GM18909 (cell line): Measurements from ENCODE around the gene PSENEN.

Experiments used
- ATAC-seq: cut with Tn5 transposase; IDR thresholded peaks from one replicate; pipeline ENCODE4 v1.9.1; 2021; ENCODE audit warnings: mild to moderate bottlenecking; ENCODE audit not compliant: unreplicated experiment, poor library complexity

Gene PSENEN, protein sequence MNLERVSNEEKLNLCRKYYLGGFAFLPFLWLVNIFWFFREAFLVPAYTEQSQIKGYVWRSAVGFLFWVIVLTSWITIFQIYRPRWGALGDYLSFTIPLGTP

DNA sequence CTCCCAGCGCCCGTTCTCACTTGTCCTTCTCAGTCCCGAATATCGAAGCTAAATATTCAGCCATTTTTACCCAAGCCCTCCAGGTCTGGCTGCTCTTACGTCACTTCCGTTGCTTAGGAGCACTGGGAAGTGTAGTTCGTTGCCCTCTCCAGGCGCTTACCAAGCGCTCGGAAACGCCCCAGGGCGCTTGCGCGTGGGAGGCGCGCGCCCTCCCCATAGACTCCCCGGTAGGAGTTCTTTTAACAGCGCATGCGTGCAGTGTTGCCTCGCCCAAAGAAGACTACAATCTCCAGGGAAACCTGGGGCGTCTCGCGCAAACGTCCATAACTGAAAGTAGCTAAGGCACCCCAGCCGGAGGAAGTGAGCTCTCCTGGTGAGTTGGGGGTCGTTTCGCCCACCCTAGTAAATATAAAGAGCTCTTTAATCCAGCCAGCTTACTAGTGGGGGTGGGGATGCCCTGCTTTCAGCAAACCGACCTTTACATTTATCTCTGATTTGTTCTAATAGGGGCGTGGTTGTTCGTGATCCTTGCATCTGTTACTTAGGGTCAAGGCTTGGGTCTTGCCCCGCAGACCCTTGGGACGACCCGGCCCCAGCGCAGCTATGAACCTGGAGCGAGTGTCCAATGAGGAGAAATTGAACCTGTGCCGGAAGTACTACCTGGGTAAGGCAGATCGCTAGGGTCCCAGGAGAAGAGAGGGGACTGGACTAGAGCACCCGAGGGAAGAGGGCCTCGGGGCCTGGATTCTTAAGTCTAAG, at the start of gene PSENEN, which contains the start of gene U2AF1L4:
TSS of gene PSENEN (plus strand) at position 324 of the 759 bp plus-strand sequence. CDS start at position 604, 280 bp downstream.
TSS of gene U2AF1L4 (minus strand) at position 91 of the 759 bp plus-strand sequence. CDS start at position 64, 27 bp downstream.
- no peak for ATAC-seq

DNA sequence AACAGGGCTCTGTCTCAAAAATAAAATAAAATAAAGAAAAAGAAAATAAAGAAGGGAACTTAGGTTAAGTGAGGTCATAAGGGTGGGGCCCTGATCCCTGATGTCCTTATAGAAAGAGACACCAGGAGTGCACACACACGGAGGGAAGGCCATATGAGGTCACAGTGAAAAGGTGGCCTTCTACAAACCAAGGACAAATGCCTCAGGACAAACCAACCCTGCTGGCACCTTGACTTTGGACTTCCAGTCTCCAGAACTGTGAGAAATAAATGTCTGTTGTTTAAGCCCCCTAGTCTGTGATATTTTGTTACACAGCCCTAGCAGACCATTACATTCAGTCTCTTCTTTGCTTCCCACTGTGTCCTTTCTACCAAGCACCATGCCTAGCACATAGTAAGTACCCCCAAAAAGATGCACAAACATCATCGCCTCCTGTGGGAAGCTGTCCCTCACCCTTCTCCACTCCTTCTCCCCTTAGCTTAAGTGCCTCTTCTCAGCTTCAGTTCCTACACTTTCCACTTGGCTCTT, 49.5 kb upstream of the PSENEN start:
- ATAC-seq: no peak

DNA sequence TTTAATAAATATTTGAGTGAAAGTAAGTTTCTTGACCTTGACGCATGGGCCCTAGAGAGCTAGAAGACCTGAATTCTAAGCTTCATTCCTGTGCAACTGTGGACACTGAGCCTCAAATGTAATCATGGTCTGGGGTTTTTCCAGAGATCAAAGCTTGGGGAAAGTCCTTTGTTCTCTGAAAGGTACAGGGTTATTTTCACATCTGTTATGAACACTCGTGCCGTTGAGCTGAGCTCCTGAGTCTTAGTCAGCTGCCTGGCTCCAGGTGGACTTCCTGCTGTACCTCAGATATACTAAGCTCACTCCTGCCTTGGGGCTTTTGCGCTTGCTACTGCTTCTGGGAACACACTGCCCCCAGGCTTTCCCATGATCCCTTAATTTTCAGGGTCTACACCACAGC, 48.6 kb upstream of the PSENEN start:
- ATAC-seq: no peak

DNA sequence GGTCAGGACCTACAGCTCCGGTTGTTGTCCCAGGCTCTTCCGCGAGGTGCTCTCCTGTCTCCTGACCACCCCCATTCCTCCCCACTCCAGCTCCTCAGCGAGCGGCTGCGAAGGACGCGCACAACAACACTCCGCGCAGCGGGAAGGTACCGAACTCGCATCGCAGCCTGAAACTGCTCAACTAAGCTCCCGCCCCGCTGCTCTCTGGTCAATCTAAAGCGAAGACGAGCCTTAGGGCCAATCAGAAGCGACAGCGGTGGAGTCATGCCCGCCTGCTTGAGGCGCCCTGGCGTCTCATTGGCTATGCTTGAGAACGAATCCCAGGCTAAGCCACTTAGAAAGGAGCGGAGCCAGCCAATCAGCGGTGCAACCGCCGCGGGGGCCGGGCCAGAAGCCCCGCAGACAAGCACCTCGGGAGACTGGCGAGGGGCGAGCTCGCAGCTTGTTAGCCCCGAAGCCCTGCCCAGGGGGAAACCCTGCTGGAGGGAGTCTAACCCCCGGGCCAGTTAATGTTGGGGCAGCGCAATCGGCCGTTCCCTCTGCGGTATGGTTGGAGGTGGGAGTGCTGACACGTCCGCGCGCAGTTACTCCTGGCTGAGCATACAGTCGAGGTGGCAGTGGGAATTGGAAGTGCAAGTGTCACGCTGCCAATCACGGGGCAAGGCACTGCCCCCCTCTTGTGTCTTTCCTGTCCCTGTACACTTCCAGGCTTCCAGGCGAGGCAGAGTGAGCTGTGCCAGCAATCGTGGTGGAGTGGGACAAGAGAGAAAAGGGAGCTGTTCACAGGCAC, 43.0 kb upstream of the PSENEN start:
- peak; percentile 93 for ATAC-seq

DNA sequence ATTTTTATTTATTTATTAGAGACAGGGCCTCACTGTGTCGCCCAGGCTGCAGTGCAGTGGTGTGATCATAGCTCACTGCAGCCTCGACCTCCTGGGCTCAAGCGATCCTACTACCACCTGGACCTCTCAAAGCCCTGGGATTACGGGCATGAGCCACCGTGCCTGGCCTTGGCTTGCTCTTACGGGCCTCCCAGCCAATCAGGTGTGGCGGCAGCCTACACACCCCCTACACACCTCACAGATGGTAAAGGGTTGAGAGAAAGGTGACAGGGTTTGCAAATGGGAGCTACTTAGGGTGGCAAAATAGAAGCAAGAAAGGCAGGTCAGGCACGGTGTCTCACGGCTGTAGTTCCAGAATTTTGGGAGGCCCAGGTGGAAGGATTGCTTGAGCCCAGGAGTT, 42.1 kb upstream of the PSENEN start:
- ATAC-seq: no peak

DNA sequence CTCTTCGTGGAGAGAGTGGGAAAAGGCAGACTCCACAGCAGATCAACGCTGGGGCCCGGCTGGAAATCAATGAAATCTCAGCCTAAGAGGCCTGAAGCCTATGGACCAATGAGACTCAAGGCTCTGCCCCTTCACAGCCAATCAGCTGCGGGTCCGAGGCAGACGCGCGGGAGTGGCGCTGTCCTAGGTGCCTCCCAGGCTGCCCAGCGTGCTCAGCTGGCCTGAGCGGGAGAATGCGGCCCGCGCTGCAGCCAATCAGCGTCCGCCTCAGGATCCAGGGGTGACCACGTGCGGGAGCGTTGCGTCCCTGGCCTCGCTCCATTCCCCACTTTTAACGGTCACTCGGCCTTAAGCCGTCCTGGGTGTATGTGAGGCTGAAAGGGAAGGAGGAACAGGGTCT, 41.2 kb upstream of the PSENEN start, which contains the start of gene ZBTB32:
TSS of gene ZBTB32 (plus strand) at position 341 of the 400 bp plus-strand sequence. CDS start 10,069 bp downstream, outside the sequence.
- ATAC-seq: no peak

DNA sequence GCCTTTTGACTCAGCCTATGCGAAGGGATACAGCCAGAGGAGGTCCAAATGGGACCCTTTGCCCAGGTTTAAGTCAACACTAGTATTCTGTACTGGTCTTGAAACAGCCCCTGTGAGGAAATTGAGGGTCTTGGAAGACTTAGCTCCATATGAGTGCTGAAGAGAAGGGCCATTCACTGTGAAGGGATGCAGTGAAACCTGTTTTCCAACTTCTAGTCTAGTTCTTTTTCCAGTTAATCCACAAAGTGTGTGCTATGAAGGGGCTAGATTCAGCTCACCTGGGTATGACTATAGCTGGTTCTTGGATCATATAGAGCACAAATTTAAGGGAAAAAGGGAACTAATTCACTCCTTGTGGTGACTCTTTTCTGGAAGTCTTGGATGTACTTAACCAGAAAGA, 37.1 kb upstream of the PSENEN start:
- no peak for ATAC-seq

DNA sequence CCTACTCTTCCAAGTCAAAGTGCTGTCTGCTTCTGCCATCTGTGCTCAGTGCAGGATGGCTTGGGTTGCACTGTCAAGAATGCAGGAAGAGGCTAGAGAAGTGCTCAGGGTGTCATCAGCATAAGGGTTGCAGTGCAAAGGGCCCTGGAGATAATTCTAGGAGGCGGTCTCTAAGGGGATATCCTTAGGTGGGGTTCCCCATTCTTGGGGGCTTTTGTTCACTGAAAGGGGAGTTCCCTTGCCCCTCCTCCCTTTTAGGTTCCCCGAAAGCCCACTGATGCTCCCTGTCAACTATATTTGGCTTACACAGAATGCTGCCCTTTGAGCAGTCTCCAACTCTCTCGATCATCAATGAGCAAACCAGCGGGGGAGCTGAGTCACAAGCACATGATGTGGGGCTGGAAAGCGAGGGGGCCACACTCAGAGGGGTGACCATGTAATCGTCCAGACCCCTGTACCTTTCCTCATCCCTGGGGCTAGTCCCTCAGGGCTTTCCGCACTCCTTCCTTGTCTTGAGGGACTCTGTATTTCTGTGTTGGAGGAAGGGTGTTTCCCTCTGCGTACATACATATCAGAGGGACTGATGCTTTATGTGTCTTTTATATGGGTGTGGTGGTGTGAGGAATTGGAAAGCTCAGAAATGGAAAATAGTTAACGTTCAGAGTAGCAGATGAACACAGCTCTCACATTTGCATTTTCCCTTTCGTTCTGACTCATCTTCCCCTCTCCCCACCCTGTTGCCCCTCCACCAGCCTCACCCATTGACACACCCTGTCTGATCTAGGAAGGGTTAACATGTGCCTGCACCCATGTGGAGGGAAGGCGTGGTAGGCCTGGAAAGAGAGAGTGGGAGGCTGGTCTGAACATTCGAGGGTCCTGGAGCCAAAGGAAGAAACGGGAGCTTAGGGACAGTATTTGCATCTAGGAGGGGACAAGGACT, 34.4 kb upstream of the PSENEN start:
- peak; percentile 35 for ATAC-seq

DNA sequence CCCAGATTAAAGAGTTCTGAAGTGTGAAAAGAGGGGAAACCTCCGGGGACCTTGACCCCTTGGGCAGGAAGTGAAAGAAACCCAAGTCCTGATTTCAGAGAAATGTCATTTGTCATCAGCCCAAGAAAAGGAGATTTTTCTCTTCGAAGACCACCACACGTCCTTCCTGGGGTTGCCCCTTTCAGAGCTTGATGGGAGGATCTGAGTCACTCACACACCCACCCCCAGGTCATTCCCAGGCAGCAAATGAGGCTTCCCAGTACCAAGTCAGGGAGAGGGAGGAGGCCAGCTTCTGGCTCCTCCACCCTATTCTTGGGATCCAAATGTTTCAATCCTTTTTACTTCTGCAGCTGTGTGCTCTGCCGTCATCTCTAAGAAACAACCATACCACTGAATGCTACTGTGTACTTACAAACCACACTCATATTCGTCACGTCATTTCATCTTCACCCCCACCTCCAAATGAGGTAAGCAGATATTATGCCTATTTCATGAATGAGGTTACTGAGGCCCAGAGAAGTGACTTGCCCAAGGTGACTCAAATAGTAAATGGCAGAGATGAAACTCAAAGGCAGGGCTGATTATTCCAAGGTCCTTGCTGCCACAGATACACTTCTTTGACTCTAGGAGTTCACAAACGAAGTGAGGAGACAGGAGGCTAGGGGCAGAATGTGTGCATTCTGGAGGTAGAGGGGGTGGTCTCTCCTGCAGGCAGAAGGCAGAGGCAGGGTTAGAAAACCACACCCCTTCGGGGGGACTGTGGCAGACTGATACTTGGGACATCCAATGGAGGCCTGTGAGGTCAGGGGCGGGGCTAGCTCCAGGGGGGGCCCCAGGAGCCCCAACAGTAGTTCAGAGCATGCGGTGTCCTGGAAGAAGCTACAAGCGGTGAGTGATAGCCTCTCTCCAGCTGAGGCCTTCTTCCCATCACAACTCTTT, 32.6 kb upstream of the PSENEN start:
- ATAC-seq: peak; percentile 17

DNA sequence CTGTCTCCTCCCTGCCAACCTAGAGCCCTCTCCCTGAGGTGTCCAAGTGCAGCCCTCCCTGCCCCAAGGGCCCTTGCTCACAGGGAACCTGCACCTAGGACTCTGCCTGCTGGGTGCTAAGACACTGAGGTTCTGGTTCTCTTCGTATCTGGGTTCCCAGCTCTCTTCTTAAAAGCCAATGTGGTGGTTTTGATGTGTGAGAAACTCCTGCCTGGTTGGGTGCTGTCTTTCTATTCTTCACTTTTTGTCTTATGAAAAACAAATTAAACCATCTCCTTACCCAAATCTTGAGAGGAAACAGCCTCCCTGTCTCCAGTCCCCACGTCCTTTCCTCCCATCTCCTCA, 32.0 kb upstream of the PSENEN start:
- no peak for ATAC-seq

DNA sequence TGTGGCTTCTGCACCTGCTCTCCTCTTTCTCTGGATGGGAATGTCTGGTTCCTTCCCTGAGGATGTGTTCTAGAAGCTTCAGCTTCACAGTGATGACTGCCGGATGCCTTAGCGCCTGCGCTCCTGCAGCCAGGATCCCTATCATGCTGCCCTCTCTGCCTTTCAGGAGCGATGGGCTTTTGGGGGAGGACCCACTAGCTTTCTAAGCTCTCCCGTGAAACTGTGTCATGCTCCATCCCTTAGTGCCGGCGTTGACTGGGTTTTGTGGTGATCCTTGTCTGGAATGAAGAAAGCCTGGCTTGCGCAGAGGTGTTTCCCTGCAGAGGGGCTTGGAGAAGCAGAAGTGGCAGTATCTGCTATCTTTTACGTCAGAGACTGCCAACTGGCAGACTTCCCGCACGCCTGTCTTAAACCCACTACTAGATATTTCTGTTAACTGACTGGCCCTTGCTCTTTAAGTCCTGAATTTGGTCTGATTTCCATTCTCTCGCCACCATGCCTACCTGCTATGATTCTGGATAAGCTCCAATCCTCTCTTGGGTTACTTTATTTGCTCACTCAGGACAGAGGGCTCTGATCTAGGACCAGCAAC, 31.5 kb upstream of the PSENEN start:
- ATAC-seq: no peak

DNA sequence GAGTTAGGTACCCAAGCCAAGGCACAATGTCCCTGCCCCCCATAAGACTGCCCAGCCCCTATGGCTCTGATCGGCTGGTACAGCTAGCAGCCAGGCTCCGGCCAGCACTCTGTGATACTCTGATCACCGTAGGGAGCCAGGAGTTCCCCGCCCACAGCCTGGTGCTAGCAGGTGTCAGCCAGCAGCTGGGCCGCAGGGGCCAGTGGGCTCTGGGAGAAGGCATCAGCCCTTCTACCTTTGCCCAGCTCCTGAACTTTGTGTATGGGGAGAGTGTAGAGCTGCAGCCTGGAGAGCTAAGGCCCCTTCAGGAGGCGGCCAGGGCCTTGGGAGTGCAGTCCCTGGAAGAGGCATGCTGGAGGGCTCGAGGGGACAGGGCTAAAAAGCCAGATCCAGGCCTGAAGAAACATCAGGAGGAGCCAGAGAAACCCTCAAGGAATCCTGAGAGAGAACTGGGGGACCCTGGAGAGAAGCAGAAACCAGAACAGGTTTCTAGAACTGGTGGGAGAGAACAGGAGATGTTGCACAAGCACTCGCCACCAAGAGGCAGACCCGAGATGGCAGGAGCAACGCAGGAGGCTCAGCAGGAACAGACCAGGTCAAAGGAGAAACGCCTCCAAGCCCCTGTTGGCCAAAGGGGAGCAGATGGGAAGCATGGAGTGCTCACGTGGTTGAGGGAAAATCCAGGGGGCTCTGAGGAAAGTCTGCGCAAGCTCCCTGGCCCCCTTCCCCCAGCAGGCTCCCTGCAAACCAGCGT, 30.7 kb upstream of the PSENEN start:
- ATAC-seq: no peak

DNA sequence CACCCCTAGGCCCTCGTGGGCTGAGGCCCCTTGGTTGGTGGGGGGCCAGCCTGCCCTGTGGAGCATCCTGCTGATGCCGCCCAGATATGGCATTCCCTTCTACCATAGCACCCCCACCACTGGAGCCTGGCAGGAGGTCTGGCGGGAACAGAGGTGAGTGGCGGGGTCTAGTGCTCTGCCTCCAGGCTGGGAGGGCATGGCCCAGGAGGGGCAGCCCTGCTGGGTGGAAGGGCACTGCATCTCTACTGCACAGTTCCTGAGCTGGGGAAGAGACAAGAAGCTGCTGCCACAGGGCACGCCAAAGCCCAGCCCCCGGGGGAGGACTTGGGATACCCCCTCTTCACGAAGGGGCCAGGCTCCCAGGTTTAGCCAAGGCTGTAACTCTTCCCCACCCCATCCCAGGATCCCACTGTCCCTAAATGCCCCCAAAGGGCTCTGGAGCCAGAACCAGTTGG, 30.1 kb upstream of the PSENEN start:
- ATAC-seq: no peak

DNA sequence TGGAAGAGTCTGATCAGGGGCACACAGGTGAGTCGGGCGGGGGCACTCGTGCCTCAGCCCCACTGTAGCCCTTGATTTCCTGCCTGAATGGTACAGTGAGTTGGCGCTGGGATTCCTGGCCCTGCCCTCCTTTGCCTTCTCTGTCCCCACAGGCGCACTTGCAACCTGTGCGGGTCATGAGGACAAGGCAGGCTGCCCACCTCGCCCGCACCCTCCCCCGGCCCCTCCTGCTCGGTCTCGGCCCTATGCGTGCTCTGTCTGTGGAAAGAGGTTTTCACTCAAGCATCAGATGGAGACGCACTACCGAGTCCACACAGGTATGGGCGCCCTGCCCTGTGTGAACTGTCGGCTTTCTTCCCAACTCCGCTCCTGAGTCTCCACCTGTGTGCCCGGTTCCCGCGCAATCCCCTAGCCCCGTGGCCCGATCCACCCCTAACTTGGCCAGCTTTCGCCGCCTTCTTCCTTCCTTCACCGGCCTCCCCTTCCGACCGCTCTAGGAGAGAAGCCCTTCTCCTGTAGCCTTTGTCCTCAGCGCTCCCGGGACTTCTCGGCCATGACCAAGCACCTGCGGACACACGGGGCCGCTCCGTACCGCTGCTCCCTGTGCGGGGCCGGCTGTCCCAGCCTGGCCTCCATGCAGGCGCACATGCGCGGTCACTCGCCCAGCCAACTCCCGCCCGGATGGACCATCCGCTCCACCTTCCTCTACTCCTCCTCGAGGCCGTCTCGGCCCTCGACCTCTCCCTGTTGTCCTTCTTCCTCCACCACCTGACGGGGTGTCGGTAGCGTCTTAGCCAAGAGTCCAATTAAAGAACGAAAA, 29.3 kb upstream of the PSENEN start:
- ATAC-seq: peak; percentile 5

DNA sequence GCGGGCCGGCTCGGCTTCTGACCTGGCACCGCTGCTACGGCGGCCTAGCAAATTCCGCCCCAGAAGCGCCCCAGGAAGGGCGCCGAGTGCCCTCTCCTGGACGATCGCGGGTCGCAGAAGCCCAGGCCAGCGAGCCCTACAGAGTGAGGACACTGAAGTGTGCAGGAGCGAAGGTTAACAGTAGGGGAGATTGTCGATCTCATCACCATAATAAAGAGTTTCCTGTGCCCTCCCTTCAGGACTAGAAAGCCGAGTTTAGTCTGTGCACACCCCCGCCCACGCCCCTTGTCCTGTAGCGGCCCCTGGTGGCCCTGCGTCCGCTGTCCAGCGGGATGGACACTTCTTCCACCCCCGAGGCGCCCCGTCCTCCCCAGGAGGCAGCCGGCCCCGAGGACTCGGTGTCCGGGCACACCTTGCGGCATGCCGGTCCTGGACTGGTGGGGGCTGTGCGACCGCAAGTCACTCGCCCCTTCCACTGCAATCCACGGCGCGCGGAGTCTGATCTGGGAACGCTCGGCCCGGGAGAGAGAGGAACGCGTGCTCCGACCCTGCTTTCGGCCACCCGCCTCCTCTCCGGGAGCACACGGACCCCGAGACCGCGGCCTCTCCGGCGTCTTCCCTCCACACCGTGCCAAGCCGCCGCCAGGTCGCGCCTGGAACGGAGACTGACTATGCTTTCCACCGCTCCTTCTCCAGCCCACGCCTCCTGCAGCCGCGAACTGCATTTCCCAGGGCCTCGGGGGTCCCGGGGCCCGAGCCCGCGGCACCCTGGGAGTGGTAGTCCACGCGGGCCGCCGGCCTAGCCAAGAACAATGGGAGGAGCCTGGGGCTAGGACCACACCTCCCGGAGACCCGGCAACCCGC, 28.4 kb upstream of the PSENEN start:
- ATAC-seq: peak; percentile 59
